ENCODE measurements around the gene MTPN. TPM values are rescaled to one million over a fixed set of nuclear protein-coding genes. Genes with fewer than 3 reads are reported as not detected.

MTPN gene, protein sequence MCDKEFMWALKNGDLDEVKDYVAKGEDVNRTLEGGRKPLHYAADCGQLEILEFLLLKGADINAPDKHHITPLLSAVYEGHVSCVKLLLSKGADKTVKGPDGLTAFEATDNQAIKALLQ
- total RNA-seq = 146 and 167 TPM in 2 replicates

DNA sequence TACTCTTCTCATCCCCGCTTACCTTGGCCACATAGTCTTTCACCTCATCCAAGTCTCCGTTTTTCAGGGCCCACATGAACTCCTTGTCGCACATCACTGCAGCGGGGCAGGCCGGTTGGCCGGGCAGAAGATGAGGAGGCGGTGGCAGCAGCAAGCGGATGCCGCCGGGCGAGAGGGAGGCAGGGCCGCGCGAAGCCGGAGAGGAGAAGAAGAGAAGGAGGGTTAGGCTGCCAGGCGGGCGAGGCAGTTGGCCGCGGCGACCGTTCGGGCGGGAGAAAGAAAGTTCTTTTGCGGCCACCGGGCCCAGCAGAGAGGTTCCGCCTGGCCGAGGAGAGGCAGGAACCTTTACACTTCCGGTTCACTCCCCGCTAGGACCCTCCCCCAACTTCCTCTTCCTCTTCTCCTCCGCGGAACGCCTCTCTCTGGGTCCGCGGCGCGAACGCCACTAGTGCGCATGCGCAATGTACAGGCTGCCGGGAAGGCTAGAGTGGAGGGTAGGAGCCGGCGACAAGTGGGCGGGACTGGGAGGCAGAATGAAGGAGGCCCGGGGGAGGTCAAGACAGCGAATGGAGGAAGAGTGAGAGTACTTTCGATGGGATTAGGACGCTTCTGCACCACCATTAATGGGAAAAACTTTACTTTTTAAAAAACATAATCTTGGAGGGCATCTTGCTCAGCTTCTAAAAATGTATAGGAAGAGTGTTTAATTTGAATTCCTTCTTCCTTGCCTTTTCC is at the start of gene MTPN:
Gene MTPN (minus strand): TSS at position 353 of the 735 bp plus-strand sequence. CDS start 259 bp downstream, at position 94.

Other genes with a start within 250 kb of the MTPN start
- 1.6 and 2.3 TPM in 2 replicates for gene SLC13A4, start 249.2 kb downstream of the MTPN start, total RNA-seq
- gene FAM180A, start 228.5 kb downstream of the MTPN start, total RNA-seq = 69.9 and 78.5 TPM in 2 replicates

All from aortic smooth muscle cell (primary cell).